ENCODE results near the gene OR2V2.
"Not testable (repeated sequence)": the region's sequence is repeated elsewhere in the genome, so short reads cannot be mapped to it uniquely, and the experiment has no call there.

The OR2V2 gene

GRCh38 chr5:181177559-181177958, 30.2 kb downstream of the OR2V2 start:
- H3K4me3 ChIP-seq (ENCODE audit: low read length); DNase-seq (ENCODE audit: low read depth); H3K4me1 ChIP-seq (ENCODE audit: control insufficient read depth, insufficient read depth, low read length); H3K9ac ChIP-seq (ENCODE audit: low read length); H3K27me3 ChIP-seq (replicated peaks; ENCODE audit: control insufficient read depth, insufficient read depth, low read length); H3K9me3 ChIP-seq (ENCODE audit: control insufficient read depth, low read length); H3K36me3 ChIP-seq (ENCODE audit: control insufficient read depth, insufficient read depth, low read length, severe bottlenecking): not testable (repeated sequence)

GRCh38 chr5:181181650-181182565, 34.5 kb downstream of the OR2V2 start:
- Histone ChIP-seq H3K36me3 (ENCODE audit: control insufficient read depth, insufficient read depth, low read length, severe bottlenecking) (no peaks in the 10 kb centered on the region), H3K27me3 (replicated peaks; ENCODE audit: control insufficient read depth, insufficient read depth, low read length) (peaks cover 3% of the 10 kb centered on the region), H3K9ac (ENCODE audit: low read length) (no peak overlapping the region), H3K4me1 (ENCODE audit: control insufficient read depth, insufficient read depth, low read length) (no peaks in the 10 kb centered on the region), H3K9me3 (ENCODE audit: control insufficient read depth, low read length) (no peaks in the 10 kb centered on the region), H3K4me3 (ENCODE audit: low read length) (no peak overlapping the region)
- DNase-seq (ENCODE audit: low read depth) = peak; percentile 81

- Histone ChIP-seq H3K4me1 (ENCODE audit: control insufficient read depth, insufficient read depth, low read length) (peaks cover 3% of the 10 kb centered on the region), H3K4me3 (ENCODE audit: low read length) (no peak overlapping the region), H3K9ac (ENCODE audit: low read length) (no peak overlapping the region), H3K36me3 (ENCODE audit: control insufficient read depth, insufficient read depth, low read length, severe bottlenecking) (no peaks in the 10 kb centered on the region), H3K27me3 (replicated peaks; ENCODE audit: control insufficient read depth, insufficient read depth, low read length) (peaks cover 3% of the 10 kb centered on the region), H3K9me3 (ENCODE audit: control insufficient read depth, low read length) (no peaks in the 10 kb centered on the region)
- no peak for DNase-seq (ENCODE audit: low read depth)
Measured at GRCh38 chr5:181182651-181183050, 35.3 kb downstream of the OR2V2 start.

- Histone ChIP-seq H3K4me1 (ENCODE audit: control insufficient read depth, insufficient read depth, low read length) (peaks cover 5% of the 10 kb centered on the region), H3K36me3 (ENCODE audit: control insufficient read depth, insufficient read depth, low read length, severe bottlenecking) (no peaks in the 10 kb centered on the region), H3K9ac (ENCODE audit: low read length) (peak overlapping the region; percentile 79), H3K4me3 (ENCODE audit: low read length) (peak overlapping the region; percentile 85), H3K9me3 (ENCODE audit: control insufficient read depth, low read length) (no peaks in the 10 kb centered on the region), H3K27me3 (replicated peaks; ENCODE audit: control insufficient read depth, insufficient read depth, low read length) (peaks cover 3% of the 10 kb centered on the region)
- no peak for DNase-seq (ENCODE audit: low read depth)
Measured at GRCh38 chr5:181184845-181185216, 37.4 kb downstream of the OR2V2 start.

GRCh38 chr5:181185560-181185959, 38.2 kb downstream of the OR2V2 start:
- Histone ChIP-seq H3K4me1 (ENCODE audit: control insufficient read depth, insufficient read depth, low read length) (peaks cover 12% of the 10 kb centered on the region), H3K27me3 (replicated peaks; ENCODE audit: control insufficient read depth, insufficient read depth, low read length) (peaks cover 2% of the 10 kb centered on the region), H3K9ac (ENCODE audit: low read length) (no peak overlapping the region), H3K4me3 (ENCODE audit: low read length) (no peak overlapping the region), H3K36me3 (ENCODE audit: control insufficient read depth, insufficient read depth, low read length, severe bottlenecking) (no peaks in the 10 kb centered on the region), H3K9me3 (ENCODE audit: control insufficient read depth, low read length) (no peaks in the 10 kb centered on the region)
- no peak for DNase-seq (ENCODE audit: low read depth)

- H3K4me1 ChIP-seq (ENCODE audit: control insufficient read depth, insufficient read depth, low read length) = peaks cover 16% of the 10 kb centered on the region
- no peaks in the 10 kb centered on the region for H3K36me3 ChIP-seq (ENCODE audit: control insufficient read depth, insufficient read depth, low read length, severe bottlenecking)
- H3K27me3 ChIP-seq (replicated peaks; ENCODE audit: control insufficient read depth, insufficient read depth, low read length) = no peaks in the 10 kb centered on the region
- no peak overlapping the region for H3K4me3 ChIP-seq (ENCODE audit: low read length)
- no peak for DNase-seq (ENCODE audit: low read depth)
- H3K9ac ChIP-seq (ENCODE audit: low read length) = no peak overlapping the region
- no peaks in the 10 kb centered on the region for H3K9me3 ChIP-seq (ENCODE audit: control insufficient read depth, low read length)
Measured at GRCh38 chr5:181186022-181186421, 38.6 kb downstream of the OR2V2 start.

- peak; percentile 40 for DNase-seq (ENCODE audit: low read depth)
- Histone ChIP-seq H3K27me3 (replicated peaks; ENCODE audit: control insufficient read depth, insufficient read depth, low read length) (no peaks in the 10 kb centered on the region), H3K9me3 (ENCODE audit: control insufficient read depth, low read length) (no peaks in the 10 kb centered on the region), H3K4me1 (ENCODE audit: control insufficient read depth, insufficient read depth, low read length) (peaks cover 16% of the 10 kb centered on the region), H3K4me3 (ENCODE audit: low read length) (peak overlapping the region; percentile 35), H3K36me3 (ENCODE audit: control insufficient read depth, insufficient read depth, low read length, severe bottlenecking) (no peaks in the 10 kb centered on the region), H3K9ac (ENCODE audit: low read length) (no peak overlapping the region)
Measured at GRCh38 chr5:181186986-181187499, 39.7 kb downstream of the OR2V2 start.

- Histone ChIP-seq H3K9ac (ENCODE audit: low read length) (no peak overlapping the region), H3K36me3 (ENCODE audit: control insufficient read depth, insufficient read depth, low read length, severe bottlenecking) (no peaks in the 10 kb centered on the region), H3K27me3 (replicated peaks; ENCODE audit: control insufficient read depth, insufficient read depth, low read length) (no peaks in the 10 kb centered on the region), H3K4me1 (ENCODE audit: control insufficient read depth, insufficient read depth, low read length) (peaks cover 21% of the 10 kb centered on the region), H3K4me3 (ENCODE audit: low read length) (peak overlapping the region; percentile 72), H3K9me3 (ENCODE audit: control insufficient read depth, low read length) (no peaks in the 10 kb centered on the region)
- DNase-seq (ENCODE audit: low read depth) = peak; percentile 91
Measured at GRCh38 chr5:181187500-181188213, 40.3 kb downstream of the OR2V2 start.

- Histone ChIP-seq H3K9me3 (ENCODE audit: control insufficient read depth, low read length) (no peaks in the 10 kb centered on the region), H3K4me1 (ENCODE audit: control insufficient read depth, insufficient read depth, low read length) (peaks cover 21% of the 10 kb centered on the region), H3K36me3 (ENCODE audit: control insufficient read depth, insufficient read depth, low read length, severe bottlenecking) (no peaks in the 10 kb centered on the region), H3K4me3 (ENCODE audit: low read length) (peak overlapping the region; percentile 98), H3K27me3 (replicated peaks; ENCODE audit: control insufficient read depth, insufficient read depth, low read length) (no peaks in the 10 kb centered on the region), H3K9ac (ENCODE audit: low read length) (peak overlapping the region; percentile 88)
- DNase-seq (ENCODE audit: low read depth) = peak; percentile 87
Measured at GRCh38 chr5:181188700-181189362, 41.4 kb downstream of the OR2V2 start.

- H3K9ac ChIP-seq (ENCODE audit: low read length) = peak overlapping the region; percentile 88
- DNase-seq (ENCODE audit: low read depth) = peak; percentile 73
- peak overlapping the region; percentile 98 for H3K4me3 ChIP-seq (ENCODE audit: low read length)
- peaks cover 21% of the 10 kb centered on the region for H3K4me1 ChIP-seq (ENCODE audit: control insufficient read depth, insufficient read depth, low read length)
- H3K36me3 ChIP-seq (ENCODE audit: control insufficient read depth, insufficient read depth, low read length, severe bottlenecking) = no peaks in the 10 kb centered on the region
- no peaks in the 10 kb centered on the region for H3K9me3 ChIP-seq (ENCODE audit: control insufficient read depth, low read length)
- H3K27me3 ChIP-seq (replicated peaks; ENCODE audit: control insufficient read depth, insufficient read depth, low read length) = no peaks in the 10 kb centered on the region
Measured at GRCh38 chr5:181189363-181189961, 42.1 kb downstream of the OR2V2 start.
